ENCODE data around the gene BTBD9.

DNA sequence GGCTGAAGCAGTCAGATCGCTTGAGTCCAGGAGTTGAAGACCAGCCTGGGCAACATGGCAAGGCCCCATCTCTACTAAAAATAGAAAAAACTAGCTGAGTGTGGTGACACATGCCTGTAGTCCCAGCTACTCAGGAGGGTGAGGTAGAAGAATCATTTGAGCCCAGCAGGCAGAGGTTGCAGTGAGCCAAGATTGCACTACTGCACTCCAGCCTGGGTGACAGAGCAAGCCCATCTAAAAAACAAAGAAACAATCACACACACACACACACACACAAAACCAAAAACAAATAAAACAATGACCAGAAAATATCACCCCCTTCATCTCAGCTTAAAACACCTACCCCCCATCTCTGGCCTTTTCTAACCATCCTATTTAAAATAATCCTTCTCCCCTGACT lies 68.0 kb downstream of the BTBD9 start:
- TF ChIP-seq, protein P1, sequence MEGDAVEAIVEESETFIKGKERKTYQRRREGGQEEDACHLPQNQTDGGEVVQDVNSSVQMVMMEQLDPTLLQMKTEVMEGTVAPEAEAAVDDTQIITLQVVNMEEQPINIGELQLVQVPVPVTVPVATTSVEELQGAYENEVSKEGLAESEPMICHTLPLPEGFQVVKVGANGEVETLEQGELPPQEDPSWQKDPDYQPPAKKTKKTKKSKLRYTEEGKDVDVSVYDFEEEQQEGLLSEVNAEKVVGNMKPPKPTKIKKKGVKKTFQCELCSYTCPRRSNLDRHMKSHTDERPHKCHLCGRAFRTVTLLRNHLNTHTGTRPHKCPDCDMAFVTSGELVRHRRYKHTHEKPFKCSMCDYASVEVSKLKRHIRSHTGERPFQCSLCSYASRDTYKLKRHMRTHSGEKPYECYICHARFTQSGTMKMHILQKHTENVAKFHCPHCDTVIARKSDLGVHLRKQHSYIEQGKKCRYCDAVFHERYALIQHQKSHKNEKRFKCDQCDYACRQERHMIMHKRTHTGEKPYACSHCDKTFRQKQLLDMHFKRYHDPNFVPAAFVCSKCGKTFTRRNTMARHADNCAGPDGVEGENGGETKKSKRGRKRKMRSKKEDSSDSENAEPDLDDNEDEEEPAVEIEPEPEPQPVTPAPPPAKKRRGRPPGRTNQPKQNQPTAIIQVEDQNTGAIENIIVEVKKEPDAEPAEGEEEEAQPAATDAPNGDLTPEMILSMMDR (IDR thresholded peaks at IDR 0.05; ENCODE audit: extremely low read depth in 1 of 2, insufficient read depth in 1 of 2, low read depth in 1 of 2, low read length in 2 of 2): no peak
- no peak for TF ChIP-seq POLR2A (IDR thresholded peaks at IDR 0.05; ENCODE audit: low read depth, low read length)
- TF ChIP-seq, protein P2, sequence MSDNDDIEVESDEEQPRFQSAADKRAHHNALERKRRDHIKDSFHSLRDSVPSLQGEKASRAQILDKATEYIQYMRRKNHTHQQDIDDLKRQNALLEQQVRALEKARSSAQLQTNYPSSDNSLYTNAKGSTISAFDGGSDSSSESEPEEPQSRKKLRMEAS (IDR thresholded peaks at IDR 0.05; ENCODE audit: insufficient read depth, insufficient read length): no peak
- TF ChIP-seq EZH2 (IDR thresholded peaks at IDR 0.05; ENCODE audit: borderline replicate concordance, low read depth, low read length, severe bottlenecking): no peak
- TF ChIP-seq POLR2AphosphoS5 (IDR thresholded peaks at IDR 0.05; ENCODE audit: insufficient read depth, low read depth, low read length): no peak

Measured in endothelial cell of umbilical vein (primary cell).